AG04450 (cell line): ENCODE results near the gene BCL7A. TPM values are rescaled to one million over a fixed set of nuclear protein-coding genes. Genes with fewer than 3 reads are reported as not detected.
"Not testable (repeated sequence)": the region's sequence is repeated elsewhere in the genome, so short reads cannot be mapped to it uniquely, and the experiment has no call there.

ENCODE experiments used
- CTCF ChIA-PET: fragments of 300-600, 350-600 bp; formaldehyde crosslinking; extraction: SDS; loops from one replicate; lab custom pipeline; 2022; ENCODE audit warnings: antibody characterized with exemption, inconsistent platforms; lab: Charles Lee
- POLR2A ChIA-PET: fragments of 350-600 bp; formaldehyde crosslinking; extraction: SDS; loops from one replicate; lab custom pipeline; 2021; ENCODE audit warnings: antibody characterized with exemption, inconsistent platforms; lab: Yijun Ruan, JAX
- DNase-seq: peaks from one replicate; pipeline ENCODE4 v3.0.0-alpha.2; 2011; ENCODE audit warnings: low read depth, low spot score
- H3K27ac ChIP-seq: one replicate; pipeline ENCODE4 v1.5.1; 2012; ENCODE audit warnings: low read depth, low read length, control low read depth
- H3K27me3 ChIP-seq: one replicate; pipeline ENCODE4 v1.6.0; 2012; ENCODE audit warnings: low read length; ENCODE audit not compliant: control insufficient read depth, insufficient read depth
- H3K4me3 ChIP-seq: 2 replicates; pipeline ENCODE4 v1.5.1; 2011; ENCODE audit warnings: mild to moderate bottlenecking, low read depth, low read length, control low read depth
- H3K9me3 ChIP-seq: 2 replicates; pipeline ENCODE4 v1.5.1; 2012; ENCODE audit warnings: low read length; ENCODE audit not compliant: control insufficient read depth, insufficient read depth
- polyA plus RNA-seq: library from polyadenylated mRNA; depleted of rRNA; stranded (reverse); fragments of >200 nt; gene quantifications from 2 replicates; pipeline ENCODE4 v1.2.3, GENCODE V29; 2011
- TF ChIP-seq, protein P1 (sequence below): IDR thresholded peaks from 2 replicates; pipeline ENCODE4 v1.5.1; 2011; ENCODE audit warnings: low read depth, low read length, control low read depth, inconsistent platforms

BCL7A gene
- polyA plus RNA-seq, 1 experiment, result 4.4 TPM

DNA sequence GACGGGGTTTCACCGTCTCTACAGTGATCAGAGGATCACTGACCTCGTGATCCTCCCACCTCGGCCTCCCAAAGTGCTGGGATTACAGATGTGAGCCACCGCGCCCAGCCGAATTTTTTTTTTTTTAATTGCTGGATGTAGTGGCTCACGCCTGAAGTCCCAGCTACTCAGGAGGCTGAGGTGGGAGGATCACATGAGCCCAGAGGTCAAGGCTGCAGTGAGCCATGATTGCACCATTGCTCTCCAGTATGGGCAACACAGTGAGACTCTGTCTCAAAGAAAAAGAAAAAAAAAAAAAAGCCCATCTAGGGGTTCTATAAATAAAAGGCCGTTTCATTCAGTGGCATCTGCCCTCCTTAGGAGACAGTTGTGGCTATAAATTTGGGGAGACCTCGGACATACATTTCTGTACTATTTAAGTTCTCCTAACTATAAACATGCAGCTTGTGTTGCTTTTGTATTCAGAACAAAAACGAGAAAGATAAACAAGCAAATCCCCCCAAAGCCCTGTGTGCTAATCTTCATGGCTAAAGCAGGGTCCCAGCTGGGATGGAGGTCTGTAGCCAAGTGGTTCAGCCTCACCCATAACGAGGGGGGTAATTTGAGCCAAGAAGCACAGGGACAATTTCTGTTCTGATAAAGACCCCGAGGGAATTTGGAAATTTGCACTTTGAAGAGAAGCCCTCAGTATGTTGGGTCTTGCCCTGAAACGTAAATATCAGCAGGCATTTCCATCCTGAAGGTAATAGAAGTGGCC lies 35.0 kb upstream of the BCL7A start:
- H3K27me3 ChIP-seq, result no peaks in the 10 kb centered on the region
- TF ChIP-seq, protein P1, sequence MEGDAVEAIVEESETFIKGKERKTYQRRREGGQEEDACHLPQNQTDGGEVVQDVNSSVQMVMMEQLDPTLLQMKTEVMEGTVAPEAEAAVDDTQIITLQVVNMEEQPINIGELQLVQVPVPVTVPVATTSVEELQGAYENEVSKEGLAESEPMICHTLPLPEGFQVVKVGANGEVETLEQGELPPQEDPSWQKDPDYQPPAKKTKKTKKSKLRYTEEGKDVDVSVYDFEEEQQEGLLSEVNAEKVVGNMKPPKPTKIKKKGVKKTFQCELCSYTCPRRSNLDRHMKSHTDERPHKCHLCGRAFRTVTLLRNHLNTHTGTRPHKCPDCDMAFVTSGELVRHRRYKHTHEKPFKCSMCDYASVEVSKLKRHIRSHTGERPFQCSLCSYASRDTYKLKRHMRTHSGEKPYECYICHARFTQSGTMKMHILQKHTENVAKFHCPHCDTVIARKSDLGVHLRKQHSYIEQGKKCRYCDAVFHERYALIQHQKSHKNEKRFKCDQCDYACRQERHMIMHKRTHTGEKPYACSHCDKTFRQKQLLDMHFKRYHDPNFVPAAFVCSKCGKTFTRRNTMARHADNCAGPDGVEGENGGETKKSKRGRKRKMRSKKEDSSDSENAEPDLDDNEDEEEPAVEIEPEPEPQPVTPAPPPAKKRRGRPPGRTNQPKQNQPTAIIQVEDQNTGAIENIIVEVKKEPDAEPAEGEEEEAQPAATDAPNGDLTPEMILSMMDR, result no peak
- H3K4me3 ChIP-seq, result no peak overlapping the region
- POLR2A ChIA-PET, result interaction anchor here (0.7 kb wide), 1 partner anchor 70 kb away, joined by 6 read pairs; no protein-coding TSS in a partner anchor
- CTCF ChIA-PET, result no interaction called here
- no peak for DNase-seq
- H3K9me3 ChIP-seq, result no peaks in the 10 kb centered on the region
- no peak overlapping the region for H3K27ac ChIP-seq

DNA sequence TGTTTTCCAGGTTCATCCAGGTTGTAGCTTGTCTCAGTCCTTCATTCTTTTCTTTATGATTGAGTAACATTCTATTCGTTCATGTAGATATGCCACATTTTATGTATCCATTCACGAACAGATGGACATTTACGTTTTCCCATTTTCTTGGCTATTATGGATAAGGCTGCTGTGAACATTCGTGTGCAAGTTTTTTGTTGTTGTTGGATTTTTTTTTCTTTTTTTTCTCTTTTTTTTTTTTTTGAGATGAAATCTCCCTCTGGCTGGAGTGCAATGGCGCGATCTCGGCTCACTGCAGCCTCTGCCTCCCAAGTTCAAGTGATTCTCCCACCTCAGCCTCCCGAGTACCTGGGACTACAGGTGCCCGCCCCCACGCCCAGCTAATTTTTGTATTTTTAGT lies 33.2 kb upstream of the BCL7A start:
- H3K27ac ChIP-seq, H3K4me3 ChIP-seq, POLR2A ChIA-PET, H3K27me3 ChIP-seq, H3K9me3 ChIP-seq, DNase-seq: not testable (repeated sequence)
- CTCF ChIA-PET, result interaction anchor here (0.6 kb wide), 1 partner anchor 484 kb away, joined by 7 read pairs; no protein-coding TSS in a partner anchor

DNA sequence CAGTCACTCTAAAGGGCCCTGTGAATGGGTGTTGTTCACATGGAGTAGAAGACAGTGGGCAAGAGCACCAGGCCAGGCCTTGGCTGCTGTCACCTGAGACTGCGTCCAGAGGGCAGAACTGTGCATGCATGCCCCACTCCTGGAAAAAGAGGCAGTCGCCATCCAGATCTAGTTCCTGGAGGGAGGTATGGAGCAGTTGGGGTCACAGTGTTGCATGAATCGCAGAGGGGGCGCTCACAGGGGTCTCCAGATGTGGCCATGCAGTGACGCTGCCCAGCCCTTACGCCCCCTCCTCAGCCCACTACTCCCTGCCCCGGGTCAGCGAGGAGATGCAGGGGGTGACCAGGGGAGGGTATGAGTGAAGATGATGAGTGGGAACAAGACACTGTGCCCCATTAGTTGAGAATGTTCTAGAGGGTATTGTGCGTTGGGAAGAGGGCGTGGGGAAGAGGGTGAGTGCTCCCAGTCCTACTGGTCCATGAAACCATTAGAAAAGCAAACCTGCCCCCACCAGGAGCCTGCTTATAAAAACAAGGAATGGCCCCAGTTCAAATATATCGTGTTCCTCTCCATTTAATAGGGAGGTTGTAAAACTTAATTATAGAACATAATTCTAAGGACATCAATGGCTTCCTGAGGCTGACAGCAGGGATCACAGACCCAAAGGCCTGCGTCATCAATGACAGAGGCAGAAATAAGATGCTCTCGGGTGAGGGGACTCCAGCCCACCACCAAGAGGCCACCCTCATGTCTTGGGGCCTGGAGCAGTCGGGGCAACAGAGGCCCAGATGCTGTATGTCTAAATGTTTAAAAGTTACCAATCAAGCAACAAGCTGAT lies 32.2 kb upstream of the BCL7A start:
- no peak overlapping the region for H3K4me3 ChIP-seq
- CTCF ChIA-PET, result no interaction called here
- H3K27ac ChIP-seq, result no peak overlapping the region
- no peak for DNase-seq
- no peaks in the 10 kb centered on the region for H3K27me3 ChIP-seq
- POLR2A ChIA-PET, result no interaction called here
- TF ChIP-seq, protein P1, result no peak
- no peaks in the 10 kb centered on the region for H3K9me3 ChIP-seq

DNA sequence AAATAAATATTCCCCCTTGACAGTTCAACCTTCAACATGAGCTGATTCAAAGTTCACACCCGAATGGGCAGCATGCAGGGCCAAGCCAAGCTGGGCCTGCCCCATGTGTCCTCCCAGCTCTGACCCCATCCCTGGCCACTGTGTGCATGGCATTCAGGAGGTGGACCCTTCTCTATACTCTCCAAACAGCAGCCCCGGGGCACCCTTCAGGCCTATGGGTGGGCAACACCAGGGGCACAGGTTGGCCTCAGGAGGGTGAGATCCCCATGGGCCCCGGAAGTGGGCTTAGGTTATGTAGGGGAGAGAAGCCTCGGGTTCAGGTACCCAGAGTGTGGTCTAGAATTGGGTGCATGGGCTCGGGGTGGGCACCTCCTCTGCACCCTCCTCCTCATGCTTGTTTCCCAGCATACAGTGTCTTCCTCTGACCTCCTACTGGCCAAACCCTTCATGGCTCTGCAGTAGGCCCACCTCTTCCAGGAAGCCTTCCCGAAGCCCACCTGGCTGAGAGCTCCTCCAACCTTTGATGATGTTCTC lies 31.5 kb upstream of the BCL7A start:
- ChIA-PET POLR2A (no interaction called here), CTCF (no interaction called here)
- DNase-seq, result no peak
- Histone ChIP-seq H3K27ac (no peak overlapping the region), H3K27me3 (no peaks in the 10 kb centered on the region), H3K9me3 (no peaks in the 10 kb centered on the region), H3K4me3 (no peak overlapping the region)
- TF ChIP-seq, protein P1, result no peak

DNA sequence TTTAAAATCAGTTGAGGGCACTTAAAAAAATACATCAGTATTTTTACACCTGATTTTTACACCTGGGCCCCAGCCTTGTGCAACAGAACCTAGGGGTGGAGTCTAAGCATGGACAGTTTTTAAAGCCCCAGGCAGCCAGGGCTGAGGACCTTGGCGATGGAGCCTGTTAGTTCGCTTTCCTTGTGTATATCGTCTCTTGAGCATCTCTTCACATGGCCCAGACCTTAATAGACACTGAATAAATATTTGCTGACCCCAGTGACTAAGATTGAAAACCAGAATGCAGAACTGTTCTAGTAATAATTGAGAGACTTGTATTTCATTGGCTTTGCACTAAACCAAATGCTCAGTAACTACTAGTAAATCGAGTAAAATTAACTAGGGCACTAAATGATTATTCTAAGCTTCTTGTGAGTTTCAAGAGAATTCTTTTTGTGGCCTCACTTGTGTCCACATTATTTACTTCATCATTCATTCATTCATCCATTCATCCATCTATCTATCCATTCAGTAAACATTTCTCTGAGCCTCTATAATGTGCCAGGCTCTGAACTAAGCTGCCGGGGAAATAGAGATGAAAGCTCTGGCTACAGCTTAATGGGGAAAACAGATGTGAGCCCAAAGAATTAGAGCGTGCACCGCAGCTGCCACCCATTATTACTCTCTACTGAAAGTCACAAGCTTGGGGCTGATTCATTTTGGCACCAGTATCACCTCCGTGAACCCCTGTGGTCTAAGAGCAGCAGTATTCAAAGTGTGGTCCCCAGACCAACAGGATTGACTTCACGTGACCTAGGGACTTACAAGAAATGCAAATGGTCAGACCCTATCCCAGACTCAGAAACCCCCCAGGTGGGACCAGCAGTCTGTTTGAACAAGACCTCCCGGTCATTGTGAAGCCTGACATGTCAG lies 30.7 kb upstream of the BCL7A start:
- CTCF ChIA-PET, result no interaction called here
- TF ChIP-seq, protein P1, result no peak
- Histone ChIP-seq H3K27ac (peak overlapping the region; percentile 92), H3K4me3 (no peak overlapping the region), H3K27me3 (no peaks in the 10 kb centered on the region), H3K9me3 (no peaks in the 10 kb centered on the region)
- POLR2A ChIA-PET, result no interaction called here
- no peak for DNase-seq
